Stromal cell of bone marrow (primary cell): ENCODE data around the gene STX1B.
"Not testable (repeated sequence)": the region's sequence is repeated elsewhere in the genome, so short reads cannot be mapped to it uniquely, and the experiment has no call there.

Experiments used
- DNase-seq: peaks from one replicate; pipeline ENCODE4 v3.0.0-alpha.2; 2012; ENCODE audit warnings: low read depth

Gene STX1B

GRCh38 chr16:31013292-31013691 is 2.9 kb upstream of the STX1B start:
- DNase-seq = not testable (repeated sequence)

DNA sequence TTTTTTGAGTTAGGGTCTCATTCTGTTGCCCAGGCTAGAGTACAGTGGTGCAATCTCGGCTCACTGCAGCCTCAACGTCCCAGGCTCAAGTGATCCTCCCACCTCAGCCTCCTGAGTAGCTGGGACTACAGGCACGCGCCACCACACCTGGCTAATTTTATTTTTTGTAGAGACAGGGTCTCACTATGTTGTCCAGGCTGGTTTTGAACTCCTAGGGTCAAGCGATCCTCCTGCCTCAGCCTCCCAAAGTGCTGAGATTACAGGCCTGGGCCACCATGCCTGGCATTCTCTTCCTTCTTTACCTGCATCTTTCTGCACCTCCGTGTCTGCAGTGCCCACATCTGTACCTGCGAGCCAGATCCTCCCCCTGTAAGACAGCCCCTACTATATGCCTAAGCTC is 1.4 kb upstream of the STX1B start:
- DNase-seq = not testable (repeated sequence)

DNA sequence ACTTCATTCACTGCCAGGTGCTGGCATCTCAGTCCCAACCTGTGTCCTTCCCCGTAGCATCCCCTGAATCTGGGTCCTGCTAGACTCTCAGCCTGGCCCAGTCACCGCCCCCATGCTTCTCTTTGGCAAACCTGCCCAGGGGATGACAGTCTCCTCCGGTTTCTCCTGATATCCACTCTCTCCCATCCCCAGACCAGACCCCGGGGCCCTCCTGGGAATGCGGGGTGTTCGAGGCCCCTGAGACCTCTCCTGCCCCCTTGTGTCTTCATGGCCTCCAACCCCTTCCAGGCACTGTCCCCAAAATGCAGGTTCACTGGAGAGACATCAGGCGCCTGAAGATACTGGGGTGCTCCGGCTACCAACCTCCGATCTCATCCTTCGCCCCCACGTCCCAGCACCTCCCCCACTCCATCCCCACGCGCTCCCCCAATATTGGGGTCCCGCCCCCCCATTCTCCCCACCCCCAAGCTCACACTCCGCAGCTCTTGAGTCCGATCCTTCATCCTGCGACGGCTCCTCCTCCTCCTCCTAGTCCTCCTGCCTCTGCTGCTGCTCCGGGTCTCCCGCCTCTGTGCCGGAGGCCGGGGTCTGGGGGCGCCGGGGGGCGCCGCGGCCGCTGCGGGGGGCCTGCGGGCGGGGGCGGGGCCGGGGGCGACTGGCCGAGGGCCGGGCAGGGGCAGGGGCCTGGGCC is 399 bp downstream of the STX1B start:
- DNase-seq = no peak

DNA sequence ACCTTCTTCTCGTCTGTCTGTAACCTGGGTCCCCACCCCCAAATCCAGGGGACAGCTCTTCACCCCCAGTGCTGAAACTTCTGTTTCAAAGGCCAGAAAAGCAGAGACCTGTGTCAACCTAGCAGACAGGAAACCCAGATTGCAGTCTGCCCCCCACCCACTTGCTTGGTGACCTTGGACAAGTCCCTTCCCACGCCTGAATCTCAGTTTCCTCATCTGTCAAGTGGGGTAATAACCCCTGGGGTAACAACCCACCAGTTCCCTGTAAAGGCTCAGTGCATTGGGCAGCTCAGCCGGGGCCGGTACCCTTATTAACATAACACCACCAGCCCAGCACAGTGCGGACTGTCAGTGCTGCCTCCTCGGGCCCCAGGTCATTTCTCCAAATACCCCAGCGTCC is 1.3 kb downstream of the STX1B start:
- DNase-seq = no peak

GRCh38 chr16:31008551-31008950 is 1.9 kb downstream of the STX1B start:
- DNase-seq = no peak

DNA sequence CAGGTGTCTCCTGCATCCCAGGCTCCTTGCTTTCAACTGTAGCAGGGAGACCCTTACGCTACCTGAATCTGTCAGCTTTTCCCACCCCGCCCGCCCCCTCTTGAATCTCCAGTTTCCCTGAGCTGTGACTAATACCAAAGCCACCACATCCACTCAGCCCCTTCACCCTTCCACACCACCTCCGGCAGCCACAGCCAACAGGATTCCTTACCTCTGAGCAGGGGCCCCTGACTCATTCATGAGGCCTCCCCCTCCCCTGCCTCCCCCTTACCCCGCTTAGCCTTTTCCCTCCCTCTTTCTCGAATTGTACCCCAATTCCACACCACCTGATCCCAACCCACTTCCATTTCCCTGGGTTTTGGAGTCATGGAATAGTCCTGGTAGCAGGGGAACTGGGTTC is 2.3 kb downstream of the STX1B start:
- DNase-seq = no peak

GRCh38 chr16:31007684-31008083 is 2.8 kb downstream of the STX1B start:
- no peak for DNase-seq

- no peak for DNase-seq
Observed at GRCh38 chr16:31006589-31006988, 3.8 kb downstream of the STX1B start.

DNA sequence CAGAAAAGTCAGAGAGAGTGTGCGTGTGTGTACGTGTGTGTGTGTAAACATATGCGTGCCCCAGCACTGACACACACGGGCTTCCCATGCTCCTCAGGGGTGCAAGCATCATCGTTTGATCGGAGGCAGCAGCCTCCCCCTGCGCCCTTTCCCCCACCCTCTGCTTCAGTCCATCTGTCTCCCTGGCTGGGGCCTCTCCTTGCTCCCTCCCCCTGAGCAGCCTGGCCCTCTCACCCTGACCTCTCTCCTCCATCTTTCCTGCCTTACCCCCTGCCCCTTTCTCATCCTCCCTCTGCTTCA is 4.4 kb downstream of the STX1B start:
- DNase-seq = no peak

- no peak for DNase-seq
Observed at GRCh38 chr16:31005350-31006085, 4.9 kb downstream of the STX1B start.

DNA sequence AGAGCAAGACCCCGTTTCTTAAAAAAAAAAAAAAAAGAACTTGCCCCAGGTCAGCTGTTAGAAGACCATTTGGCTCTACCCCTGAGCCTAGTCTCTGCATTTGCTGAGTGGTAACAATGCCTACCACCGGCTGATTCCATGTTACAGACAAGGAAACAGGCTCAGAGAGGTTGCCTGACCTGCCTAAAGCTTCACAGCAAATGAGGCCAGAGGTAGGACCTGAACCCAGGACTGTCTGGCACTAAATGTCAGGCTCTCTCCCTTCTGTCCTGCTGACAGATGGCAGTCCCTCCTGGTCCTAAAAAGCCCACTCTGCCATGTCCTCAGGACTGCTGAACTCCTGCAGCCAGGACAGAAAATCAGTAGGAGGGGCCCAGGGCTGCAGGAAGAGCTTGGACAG is 5.8 kb downstream of the STX1B start:
- DNase-seq = no peak

DNA sequence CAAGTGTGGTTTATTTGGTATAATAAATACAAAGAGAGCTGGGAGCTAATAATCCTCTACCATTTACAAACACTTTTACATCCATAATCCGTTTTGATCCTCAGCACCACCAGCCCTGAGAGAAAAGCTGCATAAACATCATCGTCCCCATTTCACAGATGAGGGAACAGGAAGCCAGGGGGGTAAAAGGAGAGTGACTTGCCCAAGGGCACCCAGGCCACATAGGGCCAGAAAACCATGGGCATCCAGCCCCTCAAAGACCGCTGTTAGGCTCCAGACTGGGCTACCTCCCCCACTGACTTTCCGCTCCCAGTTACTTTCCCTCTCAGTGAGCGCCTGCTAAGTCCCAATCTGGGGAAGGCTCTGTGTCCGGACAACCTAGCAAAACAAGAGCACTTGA is 6.7 kb downstream of the STX1B start:
- DNase-seq = no peak

- no peak for DNase-seq
Observed at GRCh38 chr16:31002862-31003341, 7.5 kb downstream of the STX1B start.

DNA sequence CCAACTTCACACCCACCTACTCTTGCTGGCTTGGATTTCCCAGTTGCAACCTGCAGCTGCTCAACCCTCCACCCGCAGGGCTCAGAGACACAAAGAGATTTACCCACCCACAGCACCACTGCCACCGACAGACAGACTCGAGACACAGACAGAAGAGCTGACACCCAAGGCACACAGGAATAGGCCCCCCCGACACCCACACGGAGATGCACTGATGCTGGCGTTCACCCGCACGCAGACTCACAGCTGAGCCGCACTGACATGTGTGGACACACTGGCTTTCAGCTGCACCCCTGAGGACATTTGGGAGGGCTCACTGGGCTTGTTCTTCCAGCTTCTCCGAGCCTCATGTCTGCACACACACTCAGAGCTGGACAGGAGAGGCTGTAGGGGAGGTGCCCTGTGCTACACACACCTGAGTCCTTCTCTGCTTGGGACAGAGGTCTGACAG is 8.2 kb downstream of the STX1B start:
- DNase-seq = no peak

- DNase-seq = no peak
Observed at GRCh38 chr16:31001507-31002249, 8.8 kb downstream of the STX1B start.

DNA sequence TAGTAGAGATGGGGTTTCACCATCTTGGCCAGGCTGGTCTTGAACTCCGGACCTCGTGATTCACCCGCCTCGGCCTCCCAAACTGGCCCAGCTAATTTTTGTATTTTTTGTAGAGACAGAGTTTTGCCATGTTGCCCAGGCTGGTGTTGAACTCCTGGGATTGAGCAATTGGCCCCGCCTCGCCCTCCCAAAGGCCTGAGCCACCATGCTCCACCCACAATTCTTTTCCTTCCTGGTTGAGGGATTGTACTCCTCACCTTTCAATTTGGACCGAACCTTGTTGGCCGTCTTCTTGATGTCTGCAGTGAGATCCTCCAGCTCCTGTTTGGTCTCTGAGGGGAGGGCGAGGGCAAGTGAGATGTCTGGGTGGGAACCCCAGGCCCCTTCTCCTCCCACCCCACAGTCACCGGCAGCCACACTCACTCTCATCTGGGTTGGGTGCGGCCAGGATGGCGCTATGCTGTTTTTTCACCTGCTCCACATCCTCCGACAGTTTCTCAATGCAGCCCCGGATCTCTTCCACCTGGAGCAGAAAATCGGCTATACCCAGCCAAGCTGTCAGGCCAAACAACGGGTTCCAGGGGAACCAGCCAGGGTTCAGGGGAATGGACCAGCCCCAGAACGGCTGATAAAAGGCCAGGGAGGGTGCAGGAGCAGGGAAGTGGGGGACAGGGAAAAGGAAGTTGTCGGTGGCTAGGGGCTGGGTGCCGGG is 9.6 kb downstream of the STX1B start:
- no peak for DNase-seq

GRCh38 chr16:30998852-30999761 is 11.3 kb downstream of the STX1B start:
- DNase-seq = no peak

GRCh38 chr16:30997725-30998711 is 12.4 kb downstream of the STX1B start:
- peak; percentile 48 for DNase-seq

GRCh38 chr16:30996985-30997724 is 13.3 kb downstream of the STX1B start:
- peak; percentile 39 for DNase-seq
